ENCODE results near the gene TTLL5.

Gene TTLL5

DNA sequence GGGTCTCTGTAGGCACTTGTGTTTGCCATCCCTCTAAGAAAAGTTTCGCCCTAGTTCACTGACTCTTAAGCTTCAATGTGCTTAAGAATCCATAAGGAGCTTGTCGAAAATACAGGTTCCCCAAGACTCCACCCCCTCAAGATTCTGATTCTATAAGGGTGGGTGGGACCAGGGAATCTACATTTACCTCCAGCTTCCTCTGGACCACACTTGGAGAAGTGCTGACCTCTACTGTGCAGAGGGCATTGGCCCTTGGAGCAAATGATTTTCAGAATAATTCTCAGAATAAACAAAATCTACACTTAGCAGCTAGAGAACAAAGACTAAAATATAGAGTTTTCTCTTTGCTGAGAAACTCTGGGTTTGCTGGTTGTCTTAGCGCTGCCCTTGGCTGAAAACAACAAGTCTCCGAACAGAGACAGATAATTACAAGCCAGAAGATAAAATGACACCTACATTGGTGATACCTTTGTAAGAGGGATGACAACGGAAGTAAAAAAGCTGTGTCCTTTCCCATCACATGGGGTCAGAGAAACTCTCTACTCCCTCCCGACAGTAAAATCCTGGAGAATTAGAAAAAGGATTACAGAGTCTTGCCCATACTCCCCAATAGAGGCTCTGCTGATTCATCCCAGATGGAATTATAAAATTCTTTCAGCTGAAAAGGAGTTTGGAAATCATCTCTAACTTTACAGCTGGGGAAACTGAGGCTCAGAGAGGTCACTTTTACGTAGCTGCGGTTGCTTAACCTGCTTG, 316.0 kb downstream of the TTLL5 start:
- DNase-seq: no peak

DNA sequence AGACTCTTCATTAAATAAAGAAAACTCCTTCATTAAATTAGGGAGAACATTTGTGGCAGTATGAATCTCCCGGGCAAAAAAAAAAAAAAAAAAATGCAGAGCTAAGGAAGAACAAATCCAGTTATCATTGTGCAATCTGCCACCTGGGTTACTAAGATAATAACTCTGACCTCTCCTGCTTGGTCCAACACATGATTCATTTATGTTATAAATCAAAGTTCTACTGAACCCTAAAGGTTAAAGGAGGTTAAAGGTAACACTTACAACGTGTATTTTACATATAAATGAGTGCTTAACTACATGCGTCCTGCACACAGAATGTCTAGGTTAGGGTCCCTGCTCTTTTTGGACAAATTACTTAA, 316.5 kb downstream of the TTLL5 start:
- DNase-seq: no peak

DNA sequence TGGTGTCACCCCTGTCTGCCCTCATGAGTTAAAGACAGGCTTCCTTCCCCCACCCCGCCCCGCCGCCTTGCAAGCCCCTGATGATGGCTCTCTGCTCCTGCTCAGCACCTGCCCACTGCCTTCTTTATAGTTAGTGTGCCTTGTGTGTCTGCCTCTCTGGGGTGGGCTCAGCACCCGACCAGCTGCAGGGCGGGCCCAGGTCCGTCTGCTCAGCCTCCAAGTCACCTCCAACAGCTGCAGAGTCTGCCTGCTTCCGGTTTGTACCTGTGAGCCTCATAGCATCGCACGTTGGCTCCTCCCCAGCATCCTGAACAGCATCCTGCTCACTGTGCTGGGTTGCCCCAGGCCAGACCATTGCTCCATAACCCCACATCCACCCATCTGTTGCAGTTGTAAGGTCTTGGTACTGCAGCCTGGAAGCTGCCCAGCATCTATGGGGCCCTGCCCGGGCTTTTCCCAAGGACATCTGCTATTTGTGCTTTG, 317.2 kb downstream of the TTLL5 start:
- no peak for DNase-seq

DNA sequence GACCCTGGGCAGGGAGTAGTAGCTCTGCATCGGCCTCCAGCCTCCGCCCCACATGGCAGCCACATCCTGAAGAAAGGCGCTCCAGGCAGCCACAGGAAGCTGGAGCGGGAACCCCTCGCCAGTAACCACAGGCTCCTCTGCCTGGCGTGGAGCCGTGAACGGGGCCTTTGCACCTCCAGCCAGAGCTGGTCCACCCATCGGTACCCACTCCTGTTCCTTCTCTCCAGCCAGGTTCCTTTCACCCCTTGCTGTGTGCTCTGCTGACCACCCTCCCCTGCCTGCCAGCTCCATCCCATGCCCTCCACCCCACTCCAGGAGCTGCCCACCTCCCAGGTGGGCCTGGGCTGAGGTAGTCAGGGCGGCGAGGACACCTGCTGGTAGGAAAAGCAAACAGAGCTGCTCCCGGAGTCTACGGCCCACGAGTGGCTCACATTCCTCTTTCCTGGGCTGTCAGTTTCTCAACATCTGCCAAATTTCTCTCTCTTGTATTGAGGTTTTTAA, 318.1 kb downstream of the TTLL5 start:
- peak; percentile 43 for DNase-seq

DNA sequence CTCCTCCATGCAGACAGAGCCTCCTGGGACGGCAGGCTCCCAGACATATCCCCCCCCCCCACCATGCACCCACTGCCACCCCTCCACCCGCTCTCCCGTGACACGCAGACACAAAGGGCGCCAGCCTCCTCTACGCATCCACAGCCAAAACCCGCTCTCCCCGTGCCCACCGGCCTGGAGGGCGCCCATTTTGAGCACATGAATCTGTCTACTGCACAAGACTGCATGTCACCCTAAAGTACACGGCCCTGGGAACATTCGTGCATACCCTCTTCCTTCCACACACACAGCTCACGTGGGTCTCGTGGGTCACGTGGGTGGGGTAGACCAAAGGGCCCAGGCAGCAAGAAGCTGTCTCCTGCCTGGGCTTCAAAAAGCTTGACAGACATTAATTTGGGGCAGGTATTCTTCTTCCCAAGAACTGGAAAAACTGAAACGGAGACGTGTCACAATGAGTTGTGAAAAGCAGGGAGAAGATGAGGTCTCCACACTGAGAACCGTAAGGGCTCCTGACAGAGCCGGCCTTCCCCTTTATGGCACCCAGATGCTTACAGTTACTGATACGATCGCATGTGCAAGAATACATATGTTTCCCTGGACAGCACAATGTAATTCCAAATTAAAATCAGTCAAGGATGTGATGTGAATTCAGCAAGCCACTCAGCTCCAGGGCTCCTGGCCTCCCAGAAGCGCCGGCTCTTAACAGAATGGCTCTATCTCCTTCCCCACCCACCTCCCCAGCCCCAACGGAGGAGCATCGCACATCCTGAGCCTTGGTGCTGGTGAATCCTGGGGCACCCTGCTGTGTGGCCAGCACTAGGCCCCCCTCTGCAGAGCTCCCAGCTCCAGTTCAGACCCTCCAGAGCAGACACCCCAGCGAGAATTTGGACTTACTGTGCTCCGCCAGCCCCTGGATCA, 318.9 kb downstream of the TTLL5 start:
- DNase-seq: no peak

DNA sequence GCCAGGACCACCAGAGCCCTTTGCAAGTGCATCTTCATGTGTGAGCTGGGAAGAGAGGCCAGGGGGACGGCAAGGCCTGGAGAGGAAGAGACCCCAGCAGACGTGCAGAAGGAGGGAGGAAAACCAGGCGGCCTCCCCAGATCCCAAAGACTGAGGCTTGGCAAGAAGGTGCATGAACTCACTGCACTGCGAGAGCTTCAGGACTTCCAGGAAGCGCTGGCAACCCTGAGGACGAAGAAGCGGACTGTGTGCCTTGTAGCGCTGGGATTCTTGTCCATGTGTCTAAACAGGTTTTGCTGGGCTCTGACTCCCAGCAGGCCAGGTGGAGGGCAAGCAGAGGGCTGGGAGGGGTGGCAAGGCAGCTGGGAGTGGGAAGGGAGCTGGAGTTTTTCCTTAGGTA, 319.8 kb downstream of the TTLL5 start:
- no peak for DNase-seq

DNA sequence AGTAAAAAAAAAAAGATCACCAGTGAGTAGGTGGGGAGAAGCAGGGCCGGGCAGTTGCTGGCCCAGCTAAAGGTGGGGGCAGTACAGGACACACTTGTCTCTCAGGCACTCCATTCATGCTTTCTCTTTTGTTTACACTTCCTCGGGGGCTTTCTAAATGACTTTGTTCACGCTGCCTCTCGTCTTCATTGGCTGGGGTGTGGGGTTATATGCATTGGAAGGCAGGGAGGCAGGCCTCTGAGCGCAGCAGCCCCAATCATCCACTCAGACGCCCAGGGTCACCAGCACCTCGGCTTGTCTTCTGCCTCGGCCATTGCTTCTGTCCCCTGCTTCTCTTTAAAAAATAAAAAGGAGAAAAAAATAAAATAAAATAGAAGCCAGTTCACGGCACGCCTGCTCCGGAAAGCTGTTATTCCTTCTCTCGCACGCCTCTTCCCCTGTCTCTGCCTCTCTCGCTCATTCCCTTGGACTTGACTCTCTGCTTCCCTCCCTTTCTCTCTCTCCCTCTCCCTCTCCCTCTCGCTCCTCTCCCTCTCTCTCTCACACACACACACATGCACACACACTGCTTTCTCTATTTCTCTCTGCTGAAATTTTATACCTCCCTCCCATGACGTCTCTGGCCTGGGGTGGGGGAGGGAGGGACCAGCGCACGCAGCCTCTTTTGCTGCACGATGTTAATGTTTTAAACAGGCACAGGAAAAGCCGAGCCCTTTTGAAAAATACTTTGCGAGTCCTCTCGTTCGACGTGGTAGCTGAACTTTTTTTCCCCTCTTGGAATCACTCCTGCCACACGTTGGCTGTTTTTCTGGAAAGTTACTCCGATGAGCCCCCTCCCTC, 320.6 kb downstream of the TTLL5 start, which contains the start of gene TGFB3:
Gene TGFB3 (minus strand): TSS at position 570 of the 840 bp plus-strand sequence. CDS start 1,102 bp downstream, outside the sequence.
- DNase-seq: peak; percentile 81

DNA sequence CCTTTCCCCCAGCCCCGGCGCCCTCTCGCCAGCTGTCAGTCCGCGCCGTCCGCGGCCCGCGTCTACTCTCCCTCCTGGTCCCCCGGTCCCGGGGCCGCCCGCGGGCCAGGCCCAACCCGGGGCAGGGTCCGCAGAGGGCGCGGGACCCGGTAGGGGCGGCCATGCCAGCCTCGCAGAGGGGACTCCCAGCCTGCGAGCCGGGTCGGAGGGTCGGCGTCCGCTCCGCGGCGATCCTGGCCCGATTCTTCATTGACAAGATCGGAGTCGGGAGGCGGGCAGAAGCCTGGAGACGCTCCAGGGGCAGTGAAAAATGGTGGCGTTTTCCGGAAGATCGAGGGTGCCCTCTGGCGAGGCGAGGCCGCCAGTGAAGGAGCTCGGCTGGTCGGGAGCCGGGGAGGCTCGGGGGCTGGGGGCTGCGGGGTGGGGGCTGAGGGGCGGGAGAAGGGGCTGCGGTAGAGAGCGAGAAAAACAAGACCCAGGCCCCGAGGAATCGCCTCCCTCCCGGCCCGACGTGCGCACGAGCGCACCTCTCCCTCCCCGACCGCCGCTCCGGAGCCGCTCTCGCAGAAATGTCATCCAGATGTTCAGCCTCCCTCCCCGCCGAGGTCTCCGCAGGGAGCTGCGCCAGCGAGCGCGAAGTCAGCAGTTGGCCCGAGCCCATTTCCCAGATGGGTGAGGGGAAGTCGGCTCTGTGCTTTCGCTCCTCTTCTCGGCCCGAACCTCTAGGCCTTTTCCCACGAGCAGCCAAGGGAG, 321.4 kb downstream of the TTLL5 start:
- DNase-seq: peak; percentile 95

DNA sequence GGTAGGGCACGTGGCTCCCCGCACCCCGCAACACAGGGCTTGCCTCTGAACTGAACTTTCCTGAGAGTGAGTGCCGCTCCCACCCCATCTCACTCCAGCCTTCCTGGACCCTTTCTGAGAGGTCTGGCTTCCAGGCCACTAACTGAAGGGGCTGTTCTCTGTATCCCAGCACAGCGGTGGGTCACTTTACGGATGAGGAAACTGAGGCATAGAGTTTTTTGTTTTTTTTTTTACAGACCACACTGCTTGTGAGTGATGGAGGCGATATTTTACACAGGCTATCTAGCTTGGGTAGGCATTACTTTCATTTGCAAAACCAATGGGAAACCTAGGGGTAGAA, 321.9 kb downstream of the TTLL5 start:
- DNase-seq: no peak

DNA sequence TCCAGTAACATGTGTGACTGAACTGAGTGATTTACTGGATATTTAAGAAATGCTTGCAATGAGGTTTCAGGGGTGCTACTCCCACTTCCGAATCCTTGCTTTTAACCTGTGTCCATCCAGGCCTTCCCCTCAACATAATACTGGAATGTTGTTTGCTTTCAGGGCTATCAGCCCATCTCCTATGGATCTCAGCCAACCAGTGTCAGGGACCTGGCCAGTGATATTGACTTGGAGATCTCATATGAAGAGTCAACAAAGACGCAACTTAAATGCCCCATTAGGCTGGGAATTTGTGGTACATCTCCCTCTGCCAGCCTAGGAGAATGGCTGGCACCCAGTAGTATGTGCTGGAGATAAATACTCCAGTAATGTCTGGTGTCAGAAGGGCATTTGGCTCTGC, 323.6 kb downstream of the TTLL5 start:
- DNase-seq: no peak

DNA sequence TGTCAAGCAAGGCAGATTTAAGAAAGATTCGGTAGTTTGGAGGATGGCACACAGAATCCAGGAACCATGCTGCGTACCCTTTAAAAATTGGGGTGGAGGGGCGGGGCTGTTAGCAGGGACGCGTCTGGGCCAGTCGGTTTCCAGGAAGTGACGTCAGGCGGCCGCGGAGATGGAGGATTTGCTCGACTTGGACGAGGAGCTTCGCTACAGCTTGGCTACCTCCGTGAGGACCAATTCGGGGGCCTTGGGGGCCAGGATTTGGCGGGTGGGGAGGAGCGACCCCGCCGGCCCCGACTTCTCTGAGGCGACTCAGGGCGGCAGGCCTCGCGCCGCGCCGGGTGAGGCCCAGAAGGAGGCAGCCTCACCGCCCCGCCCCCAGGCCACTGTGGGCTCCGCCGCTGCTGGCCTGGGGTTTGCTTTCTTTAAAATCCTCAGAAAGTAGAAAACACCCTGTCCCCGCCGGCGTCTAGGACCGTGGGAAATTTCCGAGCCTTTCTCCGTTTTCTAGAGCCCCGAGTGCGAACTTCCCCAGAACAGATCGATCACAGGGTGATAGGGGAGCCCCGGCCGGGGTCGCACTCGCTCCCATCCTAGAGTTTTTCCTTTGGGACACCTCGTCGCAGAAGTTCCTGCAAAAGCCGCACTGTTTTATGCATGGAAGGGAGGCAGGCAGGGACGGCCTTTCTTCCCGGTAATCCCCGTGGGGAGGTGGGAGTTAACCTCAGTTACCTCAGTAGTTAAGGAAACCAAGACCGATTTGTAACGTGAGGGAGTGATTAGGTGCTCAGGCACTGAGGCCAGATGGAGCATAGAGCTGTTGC, 324.8 kb downstream of the TTLL5 start, which contains the start of gene IFT43:
Gene IFT43 (plus strand): TSS at position 146 of the 821 bp plus-strand sequence. CDS start 24 bp downstream, at position 170.
- peak; percentile 93 for DNase-seq

DNA sequence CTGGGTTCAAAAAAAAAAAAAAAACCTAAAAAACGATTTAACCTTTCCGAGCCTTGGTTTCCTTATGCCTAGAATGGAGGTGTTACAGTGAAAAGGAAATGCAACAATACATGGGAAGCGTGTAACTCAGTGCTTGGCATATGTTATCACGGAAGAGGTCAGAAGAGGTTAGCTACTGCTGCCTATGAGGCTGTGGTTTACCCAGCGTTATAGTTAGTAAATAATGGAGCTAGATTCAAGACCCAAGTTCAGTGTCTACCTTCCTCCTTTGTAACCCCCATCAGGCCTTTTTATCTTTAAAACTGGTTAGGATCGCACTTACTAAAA, 325.4 kb downstream of the TTLL5 start:
- DNase-seq: no peak

DNA sequence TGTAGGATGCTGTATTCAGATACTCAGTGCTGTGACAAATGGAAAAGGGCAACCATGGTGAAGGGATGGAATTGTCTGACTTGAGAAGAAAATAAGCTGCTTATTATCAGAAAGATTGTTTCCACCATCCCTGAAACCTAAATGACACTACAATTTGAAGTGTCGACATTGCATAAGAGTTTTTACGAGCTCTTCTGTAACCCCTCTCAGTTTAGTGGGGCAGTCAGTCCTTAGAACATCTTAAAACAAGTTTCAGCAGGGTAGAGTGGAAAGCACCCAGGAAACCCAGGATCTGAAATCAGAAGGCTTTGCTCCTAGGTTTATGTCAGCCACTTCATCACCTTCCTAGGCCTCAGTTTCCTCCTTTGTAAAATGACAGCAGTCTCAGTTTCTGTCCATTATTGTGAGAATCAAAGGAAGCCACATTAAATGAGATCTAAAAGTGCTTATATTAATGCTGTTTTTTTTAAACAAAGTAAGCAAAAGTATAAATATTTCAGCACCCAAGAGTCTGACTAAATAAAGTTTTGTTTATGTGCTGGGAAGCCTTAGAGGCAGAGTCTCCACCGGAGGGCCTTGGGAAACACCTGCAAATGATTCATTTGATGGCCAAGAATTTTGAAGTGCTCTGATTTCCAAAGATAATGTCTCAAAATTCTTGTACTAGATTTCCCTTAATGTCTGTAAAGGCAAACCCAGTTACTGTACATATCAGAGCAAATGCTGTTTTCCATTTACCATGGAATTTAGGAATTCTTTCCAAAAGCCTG, 326.3 kb downstream of the TTLL5 start:
- DNase-seq: no peak

DNA sequence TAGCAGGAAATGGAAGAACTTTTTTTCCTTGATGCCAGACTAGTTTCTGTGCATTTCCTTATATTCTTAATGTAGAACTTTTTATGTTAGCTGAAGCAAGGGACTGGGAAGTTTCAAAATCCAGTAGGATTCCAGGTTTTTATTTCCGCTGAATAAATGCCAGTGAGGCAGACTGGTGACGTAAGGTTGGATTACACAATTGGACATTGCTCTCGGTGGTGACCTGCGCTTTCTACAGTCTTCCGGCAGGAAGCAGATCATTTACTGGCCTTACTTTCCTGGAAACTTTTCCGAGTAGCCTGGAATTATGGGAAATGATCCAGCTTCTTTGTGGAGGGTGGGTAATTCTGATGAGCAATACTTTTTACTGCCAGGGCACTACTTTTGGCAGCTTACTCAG, 328.1 kb downstream of the TTLL5 start:
- DNase-seq: no peak

DNA sequence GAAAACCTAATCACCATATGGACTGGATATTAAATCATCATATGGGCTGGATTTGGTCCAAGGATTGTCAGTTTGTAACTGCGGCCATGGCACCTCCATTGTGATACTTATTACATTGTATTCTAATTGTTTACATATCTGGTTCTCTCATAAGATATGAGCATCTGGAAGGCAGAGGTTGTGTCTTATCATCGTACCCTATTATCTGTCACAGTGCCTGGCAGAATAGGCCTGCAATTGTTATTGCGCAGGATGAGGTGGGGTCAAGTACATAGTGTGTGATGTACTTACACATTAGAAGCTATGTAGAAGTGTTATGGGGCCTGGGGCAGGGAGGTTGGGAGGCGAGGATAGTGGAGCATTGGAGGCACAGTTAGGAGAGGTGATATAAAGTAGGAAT, 329.3 kb downstream of the TTLL5 start:
- no peak for DNase-seq

DNA sequence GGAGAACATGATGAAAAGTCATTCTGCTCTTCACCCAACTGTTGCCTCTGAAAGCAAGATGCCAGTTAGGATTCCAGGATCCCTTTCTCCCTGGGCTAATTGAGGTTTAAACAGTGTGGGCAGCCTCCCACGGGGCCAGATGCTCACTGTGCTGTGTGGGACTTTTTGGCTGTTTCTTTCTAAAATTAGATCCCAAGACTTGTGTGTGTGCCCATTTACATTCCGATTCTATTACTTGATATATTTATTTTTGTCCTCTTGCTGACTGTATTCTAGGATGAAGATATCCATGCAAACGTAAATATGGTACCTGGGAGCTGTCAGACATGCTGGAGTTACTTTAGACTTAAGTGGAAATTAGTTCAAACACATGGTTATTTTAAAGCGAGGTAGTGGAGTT, 330.7 kb downstream of the TTLL5 start:
- no peak for DNase-seq

DNA sequence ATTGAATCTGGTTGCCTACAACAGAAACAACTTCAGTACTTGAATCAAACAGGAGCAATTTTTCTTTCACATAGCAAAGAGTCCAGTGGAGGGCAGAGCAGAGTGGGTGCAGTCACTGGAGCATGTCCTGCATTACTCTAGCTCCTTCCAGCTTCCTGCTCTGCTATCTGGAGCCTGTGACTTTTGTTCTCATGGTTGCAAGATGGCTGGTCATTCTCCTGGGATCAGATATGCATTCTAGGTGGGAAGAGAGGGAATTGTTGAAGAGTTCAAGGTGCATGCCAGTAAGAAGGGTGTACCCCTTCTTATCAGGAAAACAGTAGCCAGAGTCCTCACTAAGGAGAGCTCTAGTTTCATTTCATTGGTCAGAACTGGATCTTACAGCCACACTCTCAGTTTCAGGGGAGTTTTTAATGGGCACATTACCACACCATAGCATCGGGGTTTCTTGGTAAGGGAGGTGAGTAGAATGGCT, 332.6 kb downstream of the TTLL5 start:
- no peak for DNase-seq

DNA sequence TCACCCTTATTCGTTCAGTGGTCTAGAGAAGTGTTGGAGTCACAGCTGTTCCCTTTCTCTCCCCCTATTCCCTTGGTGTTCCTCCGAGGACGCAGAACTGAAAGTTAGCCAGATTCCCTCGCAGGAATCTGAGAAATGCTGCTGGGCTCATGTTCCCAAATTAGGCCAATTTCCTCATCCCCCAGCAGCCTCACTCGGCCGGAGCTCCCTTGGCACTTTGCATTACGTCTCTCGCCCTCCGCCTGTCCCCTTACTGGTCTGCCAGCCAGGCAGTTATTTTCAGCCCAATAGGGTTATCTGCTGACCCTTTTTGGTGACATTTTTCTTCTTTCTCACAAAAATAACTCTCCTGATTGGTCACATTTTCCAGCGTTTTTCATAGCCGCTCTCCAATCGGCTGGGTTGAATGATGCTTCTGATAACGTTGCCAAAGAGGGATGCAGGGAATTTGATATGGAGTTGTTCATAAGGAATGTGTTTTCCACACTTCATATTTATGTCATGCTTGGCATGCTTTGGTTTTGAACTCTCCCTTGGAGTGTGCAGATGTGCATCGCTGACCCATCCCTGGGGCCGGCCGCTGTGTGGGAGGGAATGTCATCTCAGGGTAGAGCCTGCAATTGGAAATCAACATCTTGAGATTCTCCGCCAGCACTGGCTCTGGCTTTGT, 334.5 kb downstream of the TTLL5 start:
- no peak for DNase-seq

DNA sequence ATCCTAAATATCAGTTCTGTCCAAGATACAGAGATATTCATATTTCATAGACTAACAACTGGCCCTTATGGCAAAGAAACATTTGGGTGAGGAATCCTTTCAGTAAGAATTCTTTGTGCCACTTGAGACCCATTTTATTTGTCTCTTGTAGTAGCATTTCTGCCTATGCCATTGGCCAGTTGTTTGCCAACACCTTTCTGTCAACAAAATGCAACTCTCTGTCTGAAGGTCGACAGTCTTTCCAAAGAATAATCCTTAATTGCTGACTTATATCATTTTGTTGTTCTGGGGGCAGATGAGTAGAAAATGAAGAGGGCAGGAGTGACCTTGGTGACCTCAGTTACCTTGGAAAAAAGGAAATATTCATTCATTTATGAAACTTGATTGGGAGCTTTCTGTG, 335.4 kb downstream of the TTLL5 start:
- DNase-seq: no peak
